HFF-Myc (cell line): ENCODE results near the gene MACF1.

Experiments used
- DNase-seq: peaks from one replicate; pipeline ENCODE4 v3.0.0-alpha.2; 2011; ENCODE audit warnings: low read depth; ENCODE audit errors: extremely low read depth
- H3K4me3 ChIP-seq: replicated peaks from 2 replicates; pipeline ENCODE4 v1.5.1; 2011; ENCODE audit warnings: low read depth, mild to moderate bottlenecking, control low read depth, low read length
- TF ChIP-seq, protein P1 (sequence below): IDR thresholded peaks from 2 replicates; pipeline ENCODE4 v1.5.1; 2012; ENCODE audit warnings: mild to moderate bottlenecking, low read depth, low read length, control low read depth; ENCODE audit errors: missing control alignments

The MACF1 gene

DNA sequence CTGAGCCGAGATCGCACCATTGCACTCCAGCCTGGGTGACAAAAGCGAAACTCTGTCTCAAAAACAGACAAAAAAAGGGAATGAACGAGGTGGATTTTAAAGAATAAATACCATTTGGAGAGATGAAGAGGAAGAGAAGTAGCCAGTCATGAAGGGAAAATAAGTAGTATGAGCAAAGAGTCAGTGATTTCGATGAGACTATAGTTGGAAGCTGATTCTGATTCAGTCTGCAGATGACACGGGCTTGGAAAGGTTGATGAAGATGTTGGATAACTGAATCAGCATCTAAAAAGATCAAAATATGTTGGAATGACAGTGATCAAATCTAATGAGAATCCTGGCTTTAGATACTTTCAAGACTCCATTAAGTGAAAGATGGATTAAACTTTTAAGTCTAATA, 23.8 kb downstream of the MACF1 start:
- no peak for DNase-seq
- TF ChIP-seq, protein P1, sequence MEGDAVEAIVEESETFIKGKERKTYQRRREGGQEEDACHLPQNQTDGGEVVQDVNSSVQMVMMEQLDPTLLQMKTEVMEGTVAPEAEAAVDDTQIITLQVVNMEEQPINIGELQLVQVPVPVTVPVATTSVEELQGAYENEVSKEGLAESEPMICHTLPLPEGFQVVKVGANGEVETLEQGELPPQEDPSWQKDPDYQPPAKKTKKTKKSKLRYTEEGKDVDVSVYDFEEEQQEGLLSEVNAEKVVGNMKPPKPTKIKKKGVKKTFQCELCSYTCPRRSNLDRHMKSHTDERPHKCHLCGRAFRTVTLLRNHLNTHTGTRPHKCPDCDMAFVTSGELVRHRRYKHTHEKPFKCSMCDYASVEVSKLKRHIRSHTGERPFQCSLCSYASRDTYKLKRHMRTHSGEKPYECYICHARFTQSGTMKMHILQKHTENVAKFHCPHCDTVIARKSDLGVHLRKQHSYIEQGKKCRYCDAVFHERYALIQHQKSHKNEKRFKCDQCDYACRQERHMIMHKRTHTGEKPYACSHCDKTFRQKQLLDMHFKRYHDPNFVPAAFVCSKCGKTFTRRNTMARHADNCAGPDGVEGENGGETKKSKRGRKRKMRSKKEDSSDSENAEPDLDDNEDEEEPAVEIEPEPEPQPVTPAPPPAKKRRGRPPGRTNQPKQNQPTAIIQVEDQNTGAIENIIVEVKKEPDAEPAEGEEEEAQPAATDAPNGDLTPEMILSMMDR: no peak

DNA sequence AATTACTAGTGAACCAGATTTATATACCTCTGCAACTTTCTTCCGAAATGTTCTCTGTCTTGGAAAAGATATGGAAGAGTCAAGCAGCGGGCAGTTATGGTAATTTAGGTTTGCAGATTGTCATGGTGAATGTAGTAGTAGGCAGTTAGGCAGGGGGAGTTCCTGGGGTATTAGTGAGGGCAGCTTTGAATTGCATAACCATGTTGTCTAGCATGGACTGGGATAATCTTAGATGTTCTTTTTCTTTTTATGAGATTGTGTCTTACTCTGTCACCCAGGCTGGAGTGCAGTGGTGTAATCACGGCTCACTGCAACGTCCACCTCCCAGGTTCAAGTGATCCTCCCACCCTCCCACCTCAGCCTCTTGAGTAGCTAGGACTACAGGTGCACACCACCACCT, 25.0 kb downstream of the MACF1 start:
- TF ChIP-seq, protein P1: no peak
- no peak overlapping the region for H3K4me3 ChIP-seq
- DNase-seq: no peak

More for the DNA sequence above, 23.8 kb downstream of the MACF1 start:
- H3K4me3 ChIP-seq: no peak overlapping the region

DNA sequence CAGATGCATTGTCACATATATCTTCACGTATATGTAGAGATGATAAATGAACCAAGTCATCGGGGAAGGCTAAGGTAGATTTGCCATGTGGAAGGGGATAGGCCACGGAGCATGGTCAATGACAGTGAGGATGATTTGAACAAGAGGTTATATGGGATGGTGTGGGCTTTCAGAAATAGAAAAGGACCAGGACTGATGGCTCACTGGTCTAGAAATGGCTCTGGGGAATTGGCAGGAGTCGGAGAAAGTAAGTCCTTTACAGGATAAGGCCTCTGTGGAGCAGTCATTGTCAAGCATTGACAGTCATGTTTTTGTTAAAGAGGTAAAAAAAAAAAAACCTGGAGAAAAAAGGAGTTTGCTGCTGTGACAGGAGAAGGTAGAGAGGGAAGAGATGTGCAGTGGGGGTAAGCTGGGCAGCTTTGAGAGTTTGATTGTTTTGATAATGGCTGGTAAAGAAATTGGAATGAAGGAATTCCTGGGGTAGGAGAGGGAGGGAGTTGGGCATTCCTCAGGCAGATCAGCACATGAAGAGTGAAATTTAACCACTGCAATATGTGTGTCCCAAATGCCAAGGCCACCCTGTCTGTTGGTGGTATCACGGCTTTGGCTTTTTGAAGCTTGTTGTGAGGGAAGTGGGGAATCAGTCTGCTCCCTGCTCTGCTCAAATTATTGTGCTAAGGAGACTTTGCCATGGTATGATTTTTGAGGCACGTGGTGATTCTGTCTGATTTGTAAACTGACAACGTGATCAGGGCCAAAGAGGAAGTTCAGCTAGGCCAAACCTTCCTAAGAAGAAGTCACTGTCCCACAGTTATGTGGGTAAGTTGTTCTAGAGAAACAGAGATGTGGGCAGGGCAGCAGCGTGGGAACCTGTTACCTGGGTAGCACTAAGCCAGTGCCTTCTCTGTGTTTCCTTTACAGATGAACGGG, 26.0 kb downstream of the MACF1 start:
- DNase-seq: no peak
- TF ChIP-seq, protein P1: no peak
- H3K4me3 ChIP-seq: no peak overlapping the region

DNA sequence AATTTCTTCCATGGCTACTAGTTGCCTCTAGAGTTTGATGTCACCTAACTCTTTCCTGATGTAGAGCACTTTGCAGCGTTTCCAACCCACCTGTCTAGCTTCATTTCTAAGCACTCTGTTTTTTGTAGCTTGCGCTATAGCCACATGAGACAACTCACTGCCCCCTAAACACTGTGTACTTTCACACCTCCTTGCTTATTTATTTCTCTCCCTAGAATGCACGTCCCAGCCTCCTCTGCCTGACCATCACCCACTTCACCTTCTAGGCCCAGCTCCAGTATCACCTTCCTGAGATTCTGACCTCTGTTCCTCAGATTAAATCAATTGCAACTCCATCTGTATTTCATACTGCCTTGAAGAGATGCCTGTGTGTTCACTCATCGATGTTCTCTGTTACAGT, 32.5 kb downstream of the MACF1 start:
- DNase-seq: no peak

DNA sequence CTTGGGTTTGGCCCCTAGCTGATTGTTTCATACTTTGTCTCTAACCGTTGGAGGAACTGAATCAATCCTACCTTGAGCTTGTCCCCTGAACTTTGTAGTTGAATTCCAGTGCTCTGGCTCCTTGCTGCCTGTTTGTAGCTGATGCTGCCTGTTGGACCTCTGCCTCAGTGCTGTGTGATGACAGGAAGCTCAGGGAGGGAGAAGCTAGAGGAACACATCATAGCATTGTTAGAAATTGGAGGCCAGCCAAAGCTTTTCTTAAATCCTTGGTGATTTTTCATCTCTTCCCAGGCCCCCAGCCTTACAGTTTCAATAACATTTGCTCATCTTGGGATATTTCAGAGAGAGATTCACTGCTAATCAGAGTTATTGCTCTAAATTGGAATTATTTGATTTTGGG, 34.0 kb downstream of the MACF1 start:
- TF ChIP-seq, protein P1: no peak
- DNase-seq: no peak
- no peak overlapping the region for H3K4me3 ChIP-seq

More for the DNA sequence above, 32.5 kb downstream of the MACF1 start:
- TF ChIP-seq, protein P1: no peak
- H3K4me3 ChIP-seq: no peak overlapping the region

DNA sequence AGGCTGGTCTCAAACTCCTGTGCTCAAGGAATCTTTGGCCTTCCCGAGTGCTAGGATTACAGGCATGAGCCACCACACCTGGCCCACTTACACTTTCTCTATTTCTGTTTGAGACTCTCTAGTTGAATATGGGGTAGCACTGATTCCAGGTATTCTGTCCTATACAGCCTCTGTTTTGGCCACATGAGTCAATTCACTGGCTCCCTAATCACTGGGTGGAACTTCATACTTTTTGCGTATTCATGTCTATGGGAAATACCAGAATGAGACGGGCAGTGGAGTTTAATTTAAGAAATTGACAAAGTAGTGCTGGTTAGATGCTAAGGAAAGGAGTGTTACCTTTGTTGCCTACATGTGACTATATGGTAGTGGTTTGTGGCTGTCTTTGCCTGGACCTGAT, 35.5 kb downstream of the MACF1 start:
- TF ChIP-seq, protein P1: no peak
- no peak overlapping the region for H3K4me3 ChIP-seq
- DNase-seq: no peak

DNA sequence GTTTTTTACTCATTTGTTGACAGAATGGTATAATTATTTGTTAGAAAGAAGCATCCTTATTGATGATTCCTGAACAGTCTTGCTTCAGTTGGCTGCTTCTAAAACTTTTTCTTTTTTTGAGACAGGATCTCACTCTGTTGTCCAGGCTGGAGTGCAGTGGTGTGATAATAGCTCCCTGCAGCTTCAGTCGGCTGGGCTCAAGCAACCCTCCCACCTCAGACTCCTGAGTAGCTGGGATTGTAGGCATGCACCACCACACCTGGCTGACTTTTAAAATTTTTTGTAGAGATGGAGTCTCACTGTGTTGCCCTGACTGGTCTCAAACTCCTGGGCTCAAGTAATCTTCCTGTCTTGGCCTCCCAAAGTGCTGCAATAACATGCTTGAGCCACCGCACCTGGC, 38.8 kb downstream of the MACF1 start:
- TF ChIP-seq, protein P1: no peak
- no peak for DNase-seq
- H3K4me3 ChIP-seq: no peak overlapping the region
